Left ventricle myocardium inferior (tissue), 1 donor: Measurements from ENCODE around the gene PTPN14. TPM values are rescaled to one million over a fixed set of nuclear protein-coding genes. Genes with fewer than 3 reads are reported as not detected.

Experiments
- DNase-seq: peaks from one replicate; pipeline ENCODE4 v3.0.0-alpha.2; 2020
- H3K27ac ChIP-seq: fragments of 200-600 bp; replicated peaks from 2 replicates; pipeline ENCODE4 v1.8.0; 2021
- H3K27me3 ChIP-seq: fragments of 200-600 bp; 2 replicates; pipeline ENCODE4 v1.8.0; 2021; ENCODE audit warnings: low read depth
- H3K36me3 ChIP-seq: fragments of 200-600 bp; 2 replicates; pipeline ENCODE4 v1.8.0; 2021
- H3K4me1 ChIP-seq: fragments of 200-600 bp; 2 replicates; pipeline ENCODE4 v1.8.0; 2021
- H3K4me3 ChIP-seq: fragments of 200-600 bp; 2 replicates; pipeline ENCODE4 v1.8.0; 2021; ENCODE audit warnings: mild to moderate bottlenecking, moderate library complexity
- H3K9me3 ChIP-seq: fragments of 200-600 bp; replicated peaks from 2 replicates; pipeline ENCODE4 v1.8.0; 2021
- intact Hi-C: fragments of 100-400 bp; cut with micrococcal nuclease; formaldehyde crosslinking; loops from one replicate; pipeline ENCODE4 v1.11.0; 2022
- total RNA-seq: library from RNA; stranded (reverse); fragmentation: NEBNext Ultra II Directional; extraction: Animal tissue kit (Norgen Biotek cat#: 25700); gene quantifications from one replicate; pipeline ENCODE4 v1.2.1, GENCODE V29; 2021
- TF ChIP-seq, protein P1 (sequence below): fragments of 200-600 bp; IDR thresholded peaks from 2 replicates; pipeline ENCODE4 v1.8.0; 2021; ENCODE audit warnings: antibody characterized with exemption, mild to moderate bottlenecking, borderline replicate concordance
- donor health status: DM: no; HTN: yes; CAD: no; lungs with severe emphysema.

The PTPN14 gene
- total RNA-seq, 1 donor from 2014 or later, result 32.5 TPM

DNA sequence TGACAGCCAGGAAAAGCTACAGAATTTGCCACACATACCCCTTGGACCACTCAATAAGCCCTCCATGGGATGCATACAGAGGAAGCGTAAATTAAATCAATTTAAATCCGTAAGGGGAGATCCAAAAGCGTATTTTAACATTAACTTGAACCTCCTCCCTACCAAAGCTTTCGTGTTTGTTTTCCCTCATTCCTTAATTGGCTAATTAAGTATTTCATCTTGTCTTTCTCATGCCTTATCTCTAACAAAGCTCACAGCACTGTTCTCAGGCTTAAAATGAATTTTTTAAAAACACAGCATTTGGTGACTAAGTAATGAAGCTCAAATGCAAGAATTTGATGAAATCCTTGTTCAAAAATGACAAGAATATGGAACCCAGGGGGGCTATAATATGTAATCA, 3.1 kb downstream of the PTPN14 start:
- peaks cover 78% of the 10 kb centered on the region for H3K4me1 ChIP-seq
- peak overlapping the region; percentile 100 for H3K27ac ChIP-seq
- no peaks in the 10 kb centered on the region for H3K36me3 ChIP-seq
- intact Hi-C loops, result loop anchor here (5.0 kb wide), 1 partner anchor 211 kb away; no protein-coding TSS in a partner anchor
- H3K9me3 ChIP-seq, result no peaks in the 10 kb centered on the region
- no peak overlapping the region for H3K4me3 ChIP-seq
- TF ChIP-seq, protein P1, sequence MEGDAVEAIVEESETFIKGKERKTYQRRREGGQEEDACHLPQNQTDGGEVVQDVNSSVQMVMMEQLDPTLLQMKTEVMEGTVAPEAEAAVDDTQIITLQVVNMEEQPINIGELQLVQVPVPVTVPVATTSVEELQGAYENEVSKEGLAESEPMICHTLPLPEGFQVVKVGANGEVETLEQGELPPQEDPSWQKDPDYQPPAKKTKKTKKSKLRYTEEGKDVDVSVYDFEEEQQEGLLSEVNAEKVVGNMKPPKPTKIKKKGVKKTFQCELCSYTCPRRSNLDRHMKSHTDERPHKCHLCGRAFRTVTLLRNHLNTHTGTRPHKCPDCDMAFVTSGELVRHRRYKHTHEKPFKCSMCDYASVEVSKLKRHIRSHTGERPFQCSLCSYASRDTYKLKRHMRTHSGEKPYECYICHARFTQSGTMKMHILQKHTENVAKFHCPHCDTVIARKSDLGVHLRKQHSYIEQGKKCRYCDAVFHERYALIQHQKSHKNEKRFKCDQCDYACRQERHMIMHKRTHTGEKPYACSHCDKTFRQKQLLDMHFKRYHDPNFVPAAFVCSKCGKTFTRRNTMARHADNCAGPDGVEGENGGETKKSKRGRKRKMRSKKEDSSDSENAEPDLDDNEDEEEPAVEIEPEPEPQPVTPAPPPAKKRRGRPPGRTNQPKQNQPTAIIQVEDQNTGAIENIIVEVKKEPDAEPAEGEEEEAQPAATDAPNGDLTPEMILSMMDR, result no peak
- H3K27me3 ChIP-seq, result no peaks in the 10 kb centered on the region
- DNase-seq, result no peak

DNA sequence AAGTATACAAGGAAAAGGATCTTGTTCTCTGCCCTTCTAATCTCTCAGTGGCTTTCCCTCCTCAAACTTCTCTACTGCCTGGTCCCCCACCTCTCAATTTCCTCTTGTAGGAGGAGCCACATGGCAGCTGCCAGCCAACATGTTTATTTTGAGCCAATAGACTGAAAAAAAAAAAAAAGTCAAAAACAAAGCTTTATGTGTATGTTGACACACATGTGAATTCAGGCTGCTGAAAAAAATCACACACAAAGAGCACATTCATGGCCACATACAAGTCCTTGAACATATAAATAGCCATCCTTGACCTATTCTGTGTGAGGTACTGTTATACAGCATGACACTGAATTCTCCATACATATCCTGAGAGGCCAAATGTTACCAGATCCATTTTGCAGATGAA, 3.7 kb downstream of the PTPN14 start:
- Histone ChIP-seq H3K4me3 (no peak overlapping the region), H3K27me3 (no peaks in the 10 kb centered on the region), H3K36me3 (no peaks in the 10 kb centered on the region), H3K27ac (no peak overlapping the region), H3K9me3 (no peaks in the 10 kb centered on the region), H3K4me1 (peaks cover 80% of the 10 kb centered on the region)
- no peak for DNase-seq
- TF ChIP-seq, protein P1, result no peak
- intact Hi-C loops, result loop anchor here (5.0 kb wide), 1 partner anchor 210 kb away; no protein-coding TSS in a partner anchor

DNA sequence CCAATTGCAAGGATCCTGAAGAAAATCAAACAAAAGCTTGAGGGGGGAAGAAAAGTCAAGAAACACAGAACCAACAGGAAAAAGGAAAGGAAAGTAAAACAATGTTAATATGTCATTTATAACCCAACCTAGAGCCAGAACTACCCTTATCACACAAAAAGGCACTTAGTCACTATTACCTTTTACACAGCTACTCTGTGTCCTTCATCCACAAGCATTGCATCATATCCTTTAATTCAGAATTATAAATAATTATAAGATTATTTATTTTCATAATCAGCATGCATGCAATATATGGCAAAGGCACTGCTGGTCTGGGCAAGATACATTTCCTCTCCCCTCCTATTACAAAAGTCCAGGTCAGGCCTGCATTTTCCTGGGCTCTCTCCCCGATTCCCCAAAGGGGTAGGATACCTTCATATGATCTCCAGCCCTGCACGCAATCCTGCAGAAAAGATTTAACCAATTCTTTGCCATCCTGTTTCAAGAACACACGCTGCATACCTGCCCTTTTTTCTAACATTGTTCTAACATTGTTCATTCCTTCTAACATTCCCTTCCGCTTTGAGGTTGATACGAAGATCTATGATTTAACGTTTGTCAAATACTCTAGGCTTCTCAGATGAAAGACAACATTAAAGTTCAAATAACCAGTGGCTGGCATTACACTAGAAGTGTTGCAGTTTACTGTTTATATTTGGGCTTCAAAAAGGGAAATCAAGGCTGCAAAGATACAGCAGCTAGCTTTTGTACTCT, 4.3 kb downstream of the PTPN14 start:
- intact Hi-C loops, result loop anchor here (5.0 kb wide), 1 partner anchor 210 kb away; no protein-coding TSS in a partner anchor
- H3K4me3 ChIP-seq, result no peak overlapping the region
- no peaks in the 10 kb centered on the region for H3K9me3 ChIP-seq
- no peak for DNase-seq
- TF ChIP-seq, protein P1, result no peak
- peaks cover 80% of the 10 kb centered on the region for H3K4me1 ChIP-seq
- H3K36me3 ChIP-seq, result no peaks in the 10 kb centered on the region
- H3K27ac ChIP-seq, result no peak overlapping the region
- H3K27me3 ChIP-seq, result no peaks in the 10 kb centered on the region

DNA sequence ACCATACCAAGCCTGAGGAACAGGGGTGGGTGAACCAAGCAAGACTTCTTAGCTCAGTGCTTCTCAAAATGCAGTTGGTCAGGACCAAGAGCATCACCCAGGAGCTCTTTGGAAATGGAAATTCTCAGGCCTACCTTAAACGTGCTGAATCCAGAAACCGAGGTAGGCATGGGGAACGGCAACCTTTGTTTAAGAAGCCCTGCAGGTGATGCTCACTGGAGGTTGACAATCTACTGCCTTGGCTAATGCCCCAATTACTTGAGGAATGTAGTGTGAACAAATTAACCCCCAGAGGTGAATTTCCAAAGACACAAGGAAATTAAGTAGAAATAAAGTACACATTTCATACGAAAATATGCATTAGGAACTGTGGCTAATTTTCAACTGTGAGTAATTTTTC, 5.3 kb downstream of the PTPN14 start:
- Histone ChIP-seq H3K9me3 (no peaks in the 10 kb centered on the region), H3K27me3 (no peaks in the 10 kb centered on the region), H3K4me1 (peaks cover 81% of the 10 kb centered on the region), H3K36me3 (no peaks in the 10 kb centered on the region), H3K4me3 (no peak overlapping the region), H3K27ac (no peak overlapping the region)
- TF ChIP-seq, protein P1, result no peak
- intact Hi-C loops, result loop anchor here (5.0 kb wide), 1 partner anchor 209 kb away; no protein-coding TSS in a partner anchor
- no peak for DNase-seq

DNA sequence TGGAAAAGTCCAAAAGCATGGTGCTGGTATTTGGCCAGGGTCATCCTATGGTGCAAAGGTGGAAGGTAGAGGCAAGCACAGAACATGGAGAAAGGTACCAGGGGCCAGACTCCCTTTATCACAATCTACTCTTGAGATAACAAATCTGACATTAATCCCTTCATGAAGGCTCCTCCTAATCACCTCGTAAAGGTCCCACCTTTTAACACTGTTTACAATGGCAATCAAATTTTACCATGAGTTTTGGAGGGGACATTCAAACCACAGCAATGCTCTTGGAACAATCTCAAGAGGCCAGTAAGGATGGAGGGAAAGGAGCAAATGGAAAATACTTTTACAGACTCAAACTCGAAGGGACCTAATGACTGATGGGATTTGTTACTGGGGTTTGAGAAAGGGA, 6.1 kb downstream of the PTPN14 start:
- H3K27me3 ChIP-seq, result no peaks in the 10 kb centered on the region
- DNase-seq, result no peak
- intact Hi-C loops, result loop anchor here (5.0 kb wide), 1 partner anchor 208 kb away; no protein-coding TSS in a partner anchor
- H3K27ac ChIP-seq, result no peak overlapping the region
- peaks cover 81% of the 10 kb centered on the region for H3K4me1 ChIP-seq
- no peaks in the 10 kb centered on the region for H3K36me3 ChIP-seq
- H3K4me3 ChIP-seq, result no peak overlapping the region
- no peaks in the 10 kb centered on the region for H3K9me3 ChIP-seq
- TF ChIP-seq, protein P1, result no peak
